GM19035 (cell line): ENCODE results near the gene TMA7.
"Not testable (repeated sequence)": the region's sequence is repeated elsewhere in the genome, so short reads cannot be mapped to it uniquely, and the experiment has no call there.

ENCODE experiments used
- ATAC-seq: cut with Tn5 transposase; IDR thresholded peaks from one replicate; pipeline ENCODE4 v1.9.1; 2021; ENCODE audit not compliant: unreplicated experiment

TMA7 gene

GRCh38 chr3:48466386-48467109 is 26.5 kb downstream of the TMA7 start:
- peak; percentile 23 for ATAC-seq

GRCh38 chr3:48467110-48467454 is 27.0 kb downstream of the TMA7 start:
- no peak for ATAC-seq

- ATAC-seq, result no peak
Measured at GRCh38 chr3:48467473-48468267, 27.6 kb downstream of the TMA7 start.

GRCh38 chr3:48468329-48468731 is 28.3 kb downstream of the TMA7 start:
- no peak for ATAC-seq

GRCh38 chr3:48469046-48469915 is 29.2 kb downstream of the TMA7 start:
- ATAC-seq, result no peak

GRCh38 chr3:48470286-48470685 is 30.2 kb downstream of the TMA7 start:
- ATAC-seq, result no peak

- ATAC-seq, result no peak
Measured at GRCh38 chr3:48472673-48472922, 32.5 kb downstream of the TMA7 start.

GRCh38 chr3:48472923-48473616 is 33.0 kb downstream of the TMA7 start:
- peak; percentile 78 for ATAC-seq

GRCh38 chr3:48473617-48473952 is 33.5 kb downstream of the TMA7 start:
- ATAC-seq, result no peak

- not testable (repeated sequence) for ATAC-seq
Measured at GRCh38 chr3:48474031-48474430, 34.0 kb downstream of the TMA7 start.

GRCh38 chr3:48474619-48475018 is 34.6 kb downstream of the TMA7 start:
- ATAC-seq, result no peak

GRCh38 chr3:48475188-48475587 is 35.1 kb downstream of the TMA7 start:
- no peak for ATAC-seq

- ATAC-seq, result no peak
Measured at GRCh38 chr3:48476426-48477053, 36.5 kb downstream of the TMA7 start.

GRCh38 chr3:48477959-48478520 is 38.0 kb downstream of the TMA7 start:
- no peak for ATAC-seq

- ATAC-seq, result no peak
Measured at GRCh38 chr3:48478626-48479555, 38.8 kb downstream of the TMA7 start.

GRCh38 chr3:48480891-48481290 is 40.8 kb downstream of the TMA7 start:
- ATAC-seq, result not testable (repeated sequence)

- ATAC-seq, result not testable (repeated sequence)
Measured at GRCh38 chr3:48482822-48483221, 42.8 kb downstream of the TMA7 start.

- ATAC-seq, result no peak
Measured at GRCh38 chr3:48486952-48487351, 46.9 kb downstream of the TMA7 start.

- no peak for ATAC-seq
Measured at GRCh38 chr3:48492461-48493202, 52.6 kb downstream of the TMA7 start.
